MV-4-11 (cell line): ENCODE results near the gene ZNF778.

Experiments used
- DNase-seq: peaks from one replicate; lab custom pipeline; 2025; lab: John Stamatoyannopoulos, UW

ZNF778 gene

DNA sequence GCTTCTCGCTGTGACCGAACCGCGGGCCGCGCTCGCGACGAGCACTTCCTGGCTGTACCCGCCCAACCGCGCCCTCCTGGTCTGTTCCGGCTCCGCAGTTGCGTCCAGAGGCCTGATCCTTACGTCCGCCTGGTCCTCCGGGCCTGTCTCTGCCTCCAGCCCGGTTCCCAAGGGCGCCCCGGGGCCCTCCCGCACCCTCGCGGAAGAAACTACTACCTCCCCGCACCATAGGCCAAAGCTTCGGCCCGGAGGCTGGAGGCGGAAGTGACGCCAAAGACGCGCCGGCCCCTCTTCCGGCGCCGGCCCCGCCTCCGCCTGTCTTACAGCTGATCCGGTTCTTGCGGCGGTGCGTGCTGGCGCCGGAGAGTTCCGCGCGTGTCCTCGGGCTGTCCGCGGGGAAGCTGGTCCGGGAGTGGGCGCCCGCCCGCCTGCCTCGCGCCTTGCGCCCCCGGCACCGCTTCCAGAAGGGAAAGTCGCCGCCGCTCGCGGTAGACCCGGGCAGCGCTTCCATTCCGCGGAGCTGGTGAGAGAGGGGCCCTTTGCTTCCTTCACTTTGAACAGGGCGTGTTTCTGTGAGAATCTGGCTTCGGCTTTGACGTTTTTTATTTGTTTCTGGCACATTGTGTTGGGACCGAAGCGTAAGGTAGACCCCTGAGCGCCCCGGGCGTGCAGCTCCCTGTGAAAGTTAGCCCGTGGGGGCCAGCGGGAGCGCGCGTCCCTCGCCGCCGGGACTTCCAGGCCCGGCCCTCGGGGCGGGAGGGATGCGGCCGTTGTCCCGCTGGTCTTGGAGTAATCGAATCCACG lies at the start of gene ZNF778:
Gene ZNF778, plus strand, starts transcription at position 316 of the 804 bp plus-strand sequence. CDS start 3,425 bp downstream, outside the sequence.
- DNase-seq: peak; percentile 80

GRCh38 chr16:89168381-89169189 lies 48.9 kb upstream of the ZNF778 start:
- no peak for DNase-seq

DNA sequence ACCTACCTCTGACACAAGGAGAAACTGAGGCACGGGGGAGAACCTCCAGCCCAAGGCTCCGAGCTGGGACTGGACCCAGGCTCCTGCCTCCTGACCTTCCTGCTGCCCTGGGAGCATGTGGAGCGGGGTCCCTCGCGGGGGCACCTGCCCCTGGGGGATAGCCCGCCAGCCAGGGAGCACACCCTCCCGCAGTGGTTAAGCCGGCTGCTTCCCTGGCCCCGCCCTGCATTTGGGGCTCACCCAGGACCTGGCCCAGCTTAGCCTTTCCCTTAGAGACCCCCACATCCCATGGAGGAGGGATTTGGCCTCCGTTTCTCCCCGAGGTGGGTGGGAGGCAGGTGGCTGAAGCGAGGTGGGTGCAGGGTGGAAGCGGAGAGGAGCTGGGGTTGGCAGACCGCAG lies 47.7 kb upstream of the ZNF778 start:
- DNase-seq: no peak

GRCh38 chr16:89170346-89171215 lies 46.9 kb upstream of the ZNF778 start:
- no peak for DNase-seq

DNA sequence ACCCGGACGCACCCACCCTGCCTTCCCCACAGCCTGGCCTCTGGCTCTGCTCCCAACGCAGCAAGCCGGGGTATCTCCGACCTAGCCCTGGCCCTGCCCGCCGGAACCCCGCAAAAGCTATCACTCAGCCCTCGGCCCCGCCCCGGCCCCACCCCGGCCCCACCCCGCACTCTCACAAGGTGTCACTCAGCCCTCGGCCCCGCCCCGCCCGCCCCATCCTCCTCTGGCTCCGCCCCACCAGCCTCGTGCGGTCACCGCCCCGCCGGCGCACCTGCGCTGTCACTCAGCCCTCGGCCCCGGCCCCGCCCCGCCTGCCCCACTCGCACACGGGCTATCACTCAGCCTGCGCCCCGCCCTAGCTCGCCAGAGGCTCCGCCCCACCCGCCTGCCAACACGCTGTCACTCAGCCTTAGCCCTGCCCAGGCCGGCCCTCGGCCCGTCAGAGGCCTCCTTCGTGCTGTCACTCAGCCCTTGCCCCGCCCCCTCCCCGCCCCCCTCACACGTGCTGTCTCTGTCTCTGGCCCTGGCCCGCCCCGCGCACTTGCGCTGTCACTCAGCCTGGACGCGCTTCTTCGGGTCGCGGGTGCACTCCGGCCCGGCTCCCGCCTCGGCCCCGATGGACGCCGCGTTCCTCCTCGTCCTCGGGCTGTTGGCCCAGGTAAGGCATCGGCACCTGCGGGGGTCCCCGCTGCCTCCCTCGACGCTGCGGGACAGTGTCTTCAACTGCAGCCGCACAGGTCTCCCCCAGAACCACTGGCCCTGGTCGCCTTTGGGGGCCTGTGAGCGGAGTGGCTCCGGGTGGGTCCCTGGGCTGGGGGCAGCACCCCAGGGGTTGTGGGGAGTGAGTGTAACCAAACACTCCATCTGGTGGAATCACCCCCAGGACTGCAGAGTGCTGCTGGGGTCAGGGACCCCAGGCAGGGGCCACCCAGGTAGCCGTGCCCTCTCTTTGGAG lies 46.0 kb upstream of the ZNF778 start, which contains the start of gene CDH15:
Gene CDH15, plus strand, starts transcription at position 533 of the 955 bp plus-strand sequence. Its CDS starts 84 bp downstream, at position 617.
- DNase-seq: peak; percentile 92

DNA sequence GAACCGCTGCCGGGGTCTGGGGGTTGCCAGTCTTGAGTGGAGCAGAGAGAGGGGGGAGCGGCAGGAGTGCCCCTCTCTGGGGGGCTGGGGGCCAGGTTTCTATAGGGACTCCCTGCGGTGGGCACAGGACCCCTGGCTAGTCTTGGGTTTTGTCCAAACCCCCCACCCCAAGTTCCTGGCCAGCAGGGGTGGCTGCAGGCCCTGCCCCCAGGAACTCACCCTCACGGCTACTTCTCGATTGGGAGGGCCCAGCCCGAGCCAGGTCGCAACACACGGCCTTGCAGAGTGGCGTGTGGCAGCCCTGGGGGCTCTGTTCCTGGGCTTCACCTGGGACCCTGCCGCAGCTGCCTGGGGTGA lies 45.4 kb upstream of the ZNF778 start:
- no peak for DNase-seq

GRCh38 chr16:89172528-89173173 lies 44.9 kb upstream of the ZNF778 start:
- no peak for DNase-seq

GRCh38 chr16:89173174-89173921 lies 44.2 kb upstream of the ZNF778 start:
- DNase-seq: no peak

DNA sequence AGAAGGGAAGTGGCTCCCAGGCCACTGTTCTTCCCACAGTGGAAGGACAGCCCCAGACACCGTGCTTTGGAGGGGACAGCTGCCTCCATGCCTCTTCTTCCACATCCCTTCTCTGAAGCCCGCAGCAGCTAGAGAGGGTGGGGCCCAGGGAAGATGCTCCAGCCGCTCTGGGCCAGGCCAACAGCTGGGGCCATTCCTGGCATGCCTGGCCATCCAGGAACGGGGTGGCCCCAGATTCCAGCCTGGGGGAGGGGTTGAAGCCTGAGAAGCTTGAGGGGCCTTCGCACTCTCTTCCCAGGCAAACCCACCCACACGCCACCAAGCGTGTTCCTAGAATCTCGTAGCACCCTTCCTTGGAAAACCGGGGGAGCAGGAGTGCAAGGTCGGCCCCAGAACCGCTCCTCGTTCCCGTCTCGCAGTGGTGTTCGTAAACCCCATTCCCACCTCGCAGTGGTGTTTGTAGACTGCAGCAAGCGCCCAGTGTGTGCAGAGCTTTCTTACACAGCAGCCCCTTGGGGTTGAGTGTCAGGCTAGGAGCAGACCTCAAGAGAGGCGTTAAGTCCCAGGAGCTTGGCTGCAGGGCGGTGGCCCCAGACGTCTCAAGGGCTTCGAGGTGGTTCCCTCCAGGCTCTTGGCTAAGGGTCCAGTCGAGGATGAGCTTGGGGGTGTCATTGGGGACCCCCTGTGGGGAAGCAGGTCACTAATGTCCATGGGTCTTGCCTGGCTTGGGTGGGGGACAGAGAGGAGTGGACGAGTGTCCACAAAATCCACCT lies 43.3 kb upstream of the ZNF778 start:
- no peak for DNase-seq

GRCh38 chr16:89174877-89175276 lies 42.6 kb upstream of the ZNF778 start:
- no peak for DNase-seq

DNA sequence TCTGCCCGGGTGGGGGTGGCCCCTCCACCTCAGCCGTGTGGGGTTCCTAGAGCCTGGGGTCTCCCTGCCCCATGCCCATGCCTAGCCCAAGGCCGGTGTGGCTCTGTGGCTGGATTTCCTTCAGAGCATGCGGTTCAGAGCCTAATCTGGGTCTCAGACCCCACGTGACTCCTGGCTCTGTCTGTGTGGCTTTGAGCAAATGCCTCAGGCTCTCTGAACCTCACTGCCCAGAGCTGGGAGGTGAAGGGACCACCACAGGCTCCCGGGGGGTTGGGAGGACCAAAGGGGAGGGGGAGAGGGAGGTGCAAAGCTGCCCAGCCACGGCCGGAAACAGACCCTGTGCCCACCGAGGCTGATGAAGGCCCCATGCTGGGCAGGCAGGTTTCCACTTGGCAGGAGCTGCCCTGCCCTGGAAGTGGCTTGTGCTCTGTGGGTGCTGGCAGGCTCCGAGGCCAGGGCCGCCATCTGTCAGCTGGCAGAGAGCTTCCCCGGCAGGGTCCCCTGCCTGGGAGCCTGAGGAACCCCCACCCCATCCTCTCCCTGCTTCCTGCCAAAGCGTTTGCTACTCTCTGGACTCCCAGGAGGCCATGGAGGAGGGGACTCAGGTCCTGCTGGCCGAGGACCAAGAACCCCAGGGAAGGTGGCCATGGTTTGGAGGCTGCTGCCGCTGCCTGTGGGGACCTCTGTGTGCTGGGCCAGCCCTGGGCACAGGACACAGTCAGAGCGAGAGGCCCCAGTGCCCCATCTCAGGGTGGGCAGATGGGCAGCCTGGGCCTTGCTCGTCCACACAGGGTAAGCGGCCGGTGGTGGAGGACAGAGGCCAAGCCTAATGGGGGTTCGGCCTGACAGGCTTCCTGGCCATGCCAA lies 42.0 kb upstream of the ZNF778 start:
- no peak for DNase-seq

- DNase-seq: no peak
Observed at GRCh38 chr16:89176147-89176690, 41.3 kb upstream of the ZNF778 start.

GRCh38 chr16:89176717-89177116 lies 40.8 kb upstream of the ZNF778 start:
- no peak for DNase-seq

- no peak for DNase-seq
Observed at GRCh38 chr16:89177501-89177900, 40.0 kb upstream of the ZNF778 start.

DNA sequence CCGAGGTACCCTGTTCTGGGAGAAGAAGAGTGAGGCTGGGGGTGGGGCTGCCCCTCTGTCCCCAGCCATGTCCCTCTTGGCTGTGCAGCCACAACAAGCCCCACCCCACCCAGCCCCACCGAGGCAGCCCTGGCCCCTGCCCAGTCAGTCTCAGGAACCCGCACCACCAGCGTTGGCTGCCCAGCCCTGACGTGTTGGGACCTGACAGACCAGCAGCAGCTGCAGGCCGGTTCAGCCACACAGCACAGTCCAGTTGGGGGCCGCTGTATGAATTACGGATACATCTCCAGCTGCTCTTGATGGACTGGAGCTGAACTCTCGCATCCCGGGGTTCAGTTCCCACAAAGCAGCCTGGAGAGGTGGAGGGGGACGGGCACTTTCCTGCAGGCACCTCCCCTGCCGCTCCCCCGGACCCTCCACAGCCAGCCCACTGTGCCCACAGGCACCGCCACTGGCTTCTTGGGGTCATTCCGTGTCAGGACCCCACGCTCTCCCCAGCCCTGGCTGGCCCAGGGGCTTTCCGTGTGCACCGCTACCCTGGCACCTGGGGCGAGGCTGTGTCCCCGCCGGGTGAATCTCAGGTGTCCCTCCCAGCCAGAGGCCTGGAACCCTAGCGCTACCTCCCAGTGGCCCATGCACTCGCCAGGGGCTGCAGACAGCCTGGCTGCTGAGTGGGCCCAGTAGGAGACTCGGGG lies 38.9 kb upstream of the ZNF778 start:
- no peak for DNase-seq

DNA sequence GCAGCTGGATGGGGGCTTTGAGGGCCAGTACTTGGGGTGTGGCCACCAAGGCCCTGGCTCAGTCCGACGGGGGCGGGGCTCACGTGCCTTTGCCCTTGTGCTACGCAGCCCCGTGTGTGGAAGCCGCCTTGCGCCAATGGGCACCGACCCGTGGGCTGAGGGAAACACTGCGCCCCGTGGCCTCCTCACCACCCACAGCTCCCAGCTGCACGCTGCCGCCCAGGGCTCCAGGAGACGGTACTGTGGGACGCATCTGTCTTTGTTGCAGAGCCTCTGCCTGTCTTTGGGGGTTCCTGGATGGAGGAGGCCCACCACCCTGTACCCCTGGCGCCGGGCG lies 38.4 kb upstream of the ZNF778 start:
- DNase-seq: no peak

DNA sequence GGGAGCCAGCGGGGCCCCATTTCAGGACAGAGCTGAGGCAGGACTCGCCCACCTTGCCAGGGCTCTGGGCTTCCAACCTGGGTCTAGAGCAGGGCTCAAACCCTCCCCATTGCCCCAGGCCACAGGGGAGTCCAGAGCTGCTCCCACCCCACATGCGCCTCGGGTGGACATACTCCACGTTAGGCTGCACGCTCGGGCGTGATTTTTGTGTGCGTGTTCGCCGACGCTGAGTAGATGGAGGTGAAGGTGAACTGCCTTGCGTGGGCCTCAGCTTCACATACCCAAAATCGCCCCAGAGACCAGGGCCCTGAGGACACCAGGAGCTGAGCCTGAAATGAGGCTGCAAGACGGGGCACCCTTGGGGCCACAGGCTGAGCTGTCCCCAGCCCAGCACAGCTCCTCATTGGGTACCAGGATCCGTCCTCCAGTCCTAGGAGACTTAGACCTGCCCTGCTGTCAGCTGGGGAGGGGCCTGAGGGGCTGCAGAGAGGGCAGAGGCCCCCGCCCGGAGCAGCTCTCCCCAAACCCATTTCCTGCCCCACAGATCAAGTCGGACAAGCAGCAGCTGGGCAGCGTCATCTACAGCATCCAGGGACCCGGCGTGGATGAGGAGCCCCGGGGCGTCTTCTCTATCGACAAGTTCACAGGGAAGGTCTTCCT lies 37.7 kb upstream of the ZNF778 start:
- DNase-seq: no peak
